ENCODE results near the gene MYO3B. TPM values are rescaled to one million over a fixed set of nuclear protein-coding genes. Genes with fewer than 3 reads are reported as not detected.
A peak's percentile ranks its signal among the peaks of the same experiment; 100 is the strongest.

Gene MYO3B
- total RNA-seq, 4 donors from 2014 or later: 0.48 TPM; not detected in 3

DNA sequence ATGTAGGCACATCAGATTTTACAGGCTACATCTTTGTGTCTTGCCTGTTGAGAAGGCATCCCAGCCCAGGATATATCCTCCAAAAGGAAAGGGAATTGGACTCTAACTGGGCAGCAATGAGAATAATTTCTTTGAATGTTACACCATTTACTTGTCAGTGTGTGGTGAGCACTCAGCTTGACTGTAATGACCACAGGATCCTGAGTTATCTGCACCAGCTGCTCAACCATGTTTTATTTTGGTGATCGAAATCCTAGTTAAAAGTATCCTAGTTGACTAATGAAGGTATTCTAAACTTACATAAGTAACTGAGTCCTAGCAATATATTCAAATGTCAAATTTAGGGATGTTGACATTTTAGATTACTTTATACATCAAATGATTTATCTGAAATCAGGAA lies 123.0 kb downstream of the MYO3B start:
- Histone ChIP-seq H3K4me1 (peaks cover 0 to 2% (median 0%) of the 10 kb centered on the region in 4 donors), H3K36me3 (no peaks in the 10 kb centered on the region), H3K4me3 (no peak overlapping the region), H3K27me3 (no peaks in the 10 kb centered on the region), H3K9me3 (no peaks in the 10 kb centered on the region), H3K27ac (no peak overlapping the region)
- intact Hi-C loops (cut with DNase I; ENCODE audit: low total_unique reads): loop anchor here (1.0 kb wide), 1 partner anchor 33 kb away; no protein-coding TSS in a partner anchor
- in situ Hi-C loops (cut with MboI; ENCODE audit: low pct_ligation_motif_present in 1 of 4, low pct_unique_long_range_greater_than_20kb in 1 of 4, low sequenced_read_pairs in 3 of 4): no loop called here
- no peak for DNase-seq
- TF ChIP-seq CTCF (IDR thresholded peaks at IDR 0.05) (no peak), POLR2A (IDR thresholded peaks at IDR 0.05) (no peak), POLR2AphosphoS5 (IDR thresholded peaks at IDR 0.05) (no peak), EP300 (IDR thresholded peaks at IDR 0.05; ENCODE audit: low read depth) (no peak)
- 93 to 100% methylated on average over 1 of the region's 1 CpG for WGBS, 2 donors (ENCODE audit: low coverage in 1 of 2)

DNA sequence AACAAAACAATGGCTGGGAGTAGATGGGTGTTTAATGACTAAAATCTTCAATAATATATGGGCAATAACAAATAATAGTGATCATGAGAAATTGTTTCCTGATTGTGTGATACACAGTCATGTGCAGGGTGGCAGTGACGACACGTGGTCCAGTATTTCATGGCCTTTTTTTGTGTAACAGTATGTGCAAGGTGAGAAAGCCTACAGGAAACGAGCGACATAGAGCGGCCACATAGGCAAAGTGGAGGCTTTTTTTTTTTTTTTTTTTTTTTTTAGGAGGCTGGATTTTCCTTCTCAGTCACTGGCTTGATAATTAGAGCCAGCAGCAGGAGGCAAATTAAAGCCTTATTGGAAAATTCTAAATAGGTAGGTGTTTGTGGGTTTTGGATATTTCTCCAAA lies 123.7 kb downstream of the MYO3B start:
- TF ChIP-seq POLR2A (IDR thresholded peaks at IDR 0.05) (no peak), EP300 (IDR thresholded peaks at IDR 0.05; ENCODE audit: low read depth) (no peak), CTCF (IDR thresholded peaks at IDR 0.05) (no peak), POLR2AphosphoS5 (IDR thresholded peaks at IDR 0.05) (no peak)
- DNase-seq: no peak
- H3K27me3 ChIP-seq: no peaks in the 10 kb centered on the region
- H3K4me1 ChIP-seq: peaks cover 0 to 8% (median 1%) of the 10 kb centered on the region in 4 donors
- no peak overlapping the region for H3K27ac ChIP-seq
- intact Hi-C loops (cut with DNase I; ENCODE audit: low total_unique reads) (loop anchor here (1.0 kb wide), 1 partner anchor 33 kb away; no protein-coding TSS in a partner anchor), in situ Hi-C loops (cut with MboI; ENCODE audit: low pct_ligation_motif_present in 1 of 4, low pct_unique_long_range_greater_than_20kb in 1 of 4, low sequenced_read_pairs in 3 of 4) (no loop called here)
- WGBS, 2 donors (ENCODE audit: low coverage in 1 of 2): 88% methylated on average over 3 to 5 of the region's 5 CpGs
- no peaks in the 10 kb centered on the region for H3K36me3 ChIP-seq
- no peak overlapping the region for H3K4me3 ChIP-seq
- H3K9me3 ChIP-seq: no peaks in the 10 kb centered on the region

DNA sequence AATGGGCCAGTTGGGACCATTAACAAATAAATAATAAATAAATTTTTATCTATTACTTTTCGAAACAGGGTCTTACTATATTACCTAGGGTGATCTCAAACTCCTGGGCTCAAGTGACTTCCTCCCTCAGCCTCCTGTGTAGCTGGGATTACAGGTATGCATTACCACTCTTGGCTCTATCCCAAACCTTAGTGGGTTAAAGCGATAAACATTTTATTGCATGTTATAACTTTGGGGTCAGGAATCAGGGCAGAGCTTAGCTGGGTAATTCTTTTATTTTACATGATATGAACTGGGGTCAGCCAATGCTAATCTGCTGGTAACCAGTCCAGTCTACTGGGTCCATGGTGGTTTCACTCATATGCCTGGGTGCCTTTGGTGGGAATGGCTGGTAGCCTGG lies 127.8 kb downstream of the MYO3B start:
- in situ Hi-C loops (cut with MboI; ENCODE audit: low pct_ligation_motif_present in 1 of 4, low pct_unique_long_range_greater_than_20kb in 1 of 4, low sequenced_read_pairs in 3 of 4) (no loop called here), intact Hi-C loops (cut with DNase I; ENCODE audit: low total_unique reads) (no loop called here)
- H3K4me3 ChIP-seq: no peak overlapping the region
- H3K27me3 ChIP-seq: no peaks in the 10 kb centered on the region
- WGBS, 2 donors (ENCODE audit: low coverage in 1 of 2): 46 to 52% methylated on average over 2 of the region's 2 CpGs
- no peaks in the 10 kb centered on the region for H3K9me3 ChIP-seq
- no peak for TF ChIP-seq EP300 (IDR thresholded peaks at IDR 0.05; ENCODE audit: low read depth)
- TF ChIP-seq CTCF (IDR thresholded peaks at IDR 0.05): no peak
- no peak for TF ChIP-seq POLR2A (IDR thresholded peaks at IDR 0.05)
- no peak for TF ChIP-seq POLR2AphosphoS5 (IDR thresholded peaks at IDR 0.05)
- DNase-seq: no peak
- H3K27ac ChIP-seq: peak overlapping the region; percentile 17 to 36 (median 28)
- H3K36me3 ChIP-seq: no peaks in the 10 kb centered on the region
- peaks cover 0 to 19% (median 7%) of the 10 kb centered on the region in 4 donors for H3K4me1 ChIP-seq

DNA sequence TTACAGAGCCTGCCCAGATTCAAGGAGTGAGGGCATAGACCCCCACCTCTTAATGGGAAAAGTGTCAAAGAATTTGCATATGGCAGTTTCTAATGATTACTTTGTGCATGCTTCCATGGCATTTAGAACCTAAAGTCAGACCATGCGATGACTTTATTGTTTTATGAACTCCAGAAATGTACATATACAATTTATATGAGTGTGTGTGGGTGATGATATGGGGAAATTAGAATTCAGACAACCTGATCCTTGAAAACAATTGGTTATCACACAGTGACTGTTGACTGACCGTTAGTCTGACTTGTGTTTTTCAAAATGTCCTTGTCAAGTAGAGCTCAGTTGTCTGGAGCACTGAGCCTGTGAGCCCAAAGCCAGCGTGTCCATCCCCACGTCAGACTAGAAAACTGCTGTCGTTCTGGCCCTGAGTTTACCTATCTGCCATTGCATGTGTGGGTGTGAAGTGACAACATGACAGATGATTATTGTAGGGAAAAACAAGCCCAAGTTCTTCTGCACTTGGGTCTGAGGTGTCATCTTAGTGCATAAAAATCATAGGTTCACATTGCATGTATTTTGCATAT lies 128.4 kb downstream of the MYO3B start:
- DNase-seq: peak; percentile 10
- peaks cover 0 to 19% (median 7%) of the 10 kb centered on the region in 4 donors for H3K4me1 ChIP-seq
- no peaks in the 10 kb centered on the region for H3K9me3 ChIP-seq
- H3K27me3 ChIP-seq: no peaks in the 10 kb centered on the region
- H3K36me3 ChIP-seq: no peaks in the 10 kb centered on the region
- in situ Hi-C loops (cut with MboI; ENCODE audit: low pct_ligation_motif_present in 1 of 4, low pct_unique_long_range_greater_than_20kb in 1 of 4, low sequenced_read_pairs in 3 of 4): no loop called here
- intact Hi-C loops (cut with DNase I; ENCODE audit: low total_unique reads): no loop called here
- H3K27ac ChIP-seq: peak overlapping the region; percentile 17 to 36 (median 28)
- TF ChIP-seq POLR2AphosphoS5 (IDR thresholded peaks at IDR 0.05): no peak
- no peak for TF ChIP-seq CTCF (IDR thresholded peaks at IDR 0.05)
- TF ChIP-seq POLR2A (IDR thresholded peaks at IDR 0.05): no peak
- no peak for TF ChIP-seq EP300 (IDR thresholded peaks at IDR 0.05; ENCODE audit: low read depth)
- no peak overlapping the region for H3K4me3 ChIP-seq
- 60 to 61% methylated on average over 5 of the region's 5 CpGs for WGBS, 2 donors (ENCODE audit: low coverage in 1 of 2)
